ELR (cell line): ENCODE data around the gene OR8B3.

ENCODE experiments used
- DNase-seq: peaks from one replicate; pipeline ENCODE4 v3.0.0-alpha.2; 2015; ENCODE audit warnings: low read depth

Gene OR8B3

DNA sequence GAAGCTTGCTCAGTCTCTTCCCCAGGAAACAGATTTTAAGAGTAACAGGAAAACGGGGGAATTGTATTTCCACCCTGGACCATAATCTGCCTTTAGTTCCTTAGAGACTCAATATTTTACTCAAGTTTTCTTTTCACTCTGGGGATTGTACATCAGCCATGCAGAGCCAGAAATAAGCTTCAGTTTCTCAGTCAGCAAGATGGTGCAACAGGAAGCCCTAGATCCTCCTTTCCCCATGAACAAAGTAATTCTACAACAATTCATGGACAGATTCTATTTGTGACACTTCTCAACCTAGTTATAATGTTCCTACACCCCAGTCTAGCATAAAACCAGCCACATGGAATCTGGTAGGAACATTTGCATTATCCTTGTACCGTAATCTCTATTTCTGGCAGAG lies 39.3 kb downstream of the OR8B3 start:
- DNase-seq, result no peak

DNA sequence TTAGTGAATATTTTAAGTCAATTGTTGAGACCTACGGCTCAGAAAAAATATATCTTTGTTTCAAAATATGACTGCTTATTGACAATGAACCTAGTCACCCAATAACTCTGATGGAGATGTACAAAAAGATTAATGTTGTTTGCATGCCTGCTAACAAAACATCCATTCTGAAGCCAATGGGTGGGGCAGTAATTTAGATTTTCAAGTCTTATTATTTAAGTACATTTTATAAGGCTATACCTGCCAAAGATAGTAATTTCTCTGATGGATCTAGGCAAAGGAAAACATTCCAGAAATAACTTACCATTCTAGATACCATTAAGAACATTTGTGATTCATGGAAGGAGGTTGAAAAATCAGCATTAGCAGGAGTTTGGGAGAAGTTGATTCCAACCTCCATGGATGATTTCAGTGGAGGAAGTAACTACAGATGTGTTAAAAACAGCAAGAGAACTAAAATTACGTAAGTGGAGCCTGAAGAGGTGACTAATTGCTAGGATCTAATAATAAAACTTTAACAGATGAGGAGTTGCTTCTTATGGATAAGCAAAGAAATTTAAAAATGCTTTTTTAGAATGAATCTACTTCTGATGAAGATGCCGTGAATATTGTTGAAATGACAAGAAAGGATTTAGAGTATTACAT lies 52.4 kb downstream of the OR8B3 start:
- no peak for DNase-seq
